H1 (cell line): Measurements from ENCODE around the gene IP6K3. TPM values are rescaled to one million over a fixed set of nuclear protein-coding genes. Genes with fewer than 3 reads are reported as not detected.

ENCODE experiments used
- CTCF ChIA-PET: fragments of 300-600 bp; sonication (Branson Sonifier 250); formaldehyde crosslinking; loops from one replicate; lab custom pipeline; 2021; ENCODE audit not compliant: partially characterized antibody; lab: Charles Lee
- POLR2A ChIA-PET: fragments of 300-600 bp; sonication (Branson Sonifier 250); formaldehyde crosslinking; loops from one replicate; lab custom pipeline; 2021; ENCODE audit warnings: inconsistent platforms; ENCODE audit not compliant: partially characterized antibody; lab: Charles Lee
- DNase-seq, 2 experiments: peaks; one replicate each; pipeline versions ENCODE4 v3.0.0 to v3.0.0-alpha.2; 2010 to 2022; ENCODE audit warnings: low spot score in 2 of 2, low read depth in 1 of 2, mixed read lengths in 1 of 2
- FAIRE-seq: peaks from 2 replicates; lab custom pipeline; 2011; peaks lifted over from hg19 to GRCh38; lab: Jason Lieb, UNC
- H2AFZ ChIP-seq: 2 replicates; pipeline ENCODE4 v1.8.1; 2012; ENCODE audit warnings: low read length, inconsistent platforms
- H2AK5ac ChIP-seq: 2 replicates; pipeline ENCODE4 v1.6.1; 2013; ENCODE audit warnings: low read depth, low read length
- H2BK120ac ChIP-seq: replicated peaks from 2 replicates; pipeline ENCODE3; 2013; ENCODE audit warnings: low read depth, low read length, inconsistent platforms
- H2BK12ac ChIP-seq: 2 replicates; pipeline ENCODE4 v1.6.1; 2013; ENCODE audit warnings: low read depth, low read length
- H2BK15ac ChIP-seq: 2 replicates; pipeline ENCODE4 v1.6.1; 2013; ENCODE audit warnings: low read length
- H2BK20ac ChIP-seq: 2 replicates; pipeline ENCODE4 v1.6.1; 2013; ENCODE audit warnings: low read length
- H2BK5ac ChIP-seq: 2 replicates; pipeline ENCODE4 v1.6.1; 2013; ENCODE audit warnings: low read depth, low read length
- H3K14ac ChIP-seq: 2 replicates; pipeline ENCODE4 v1.6.1; 2013; ENCODE audit warnings: inconsistent platforms; ENCODE audit not compliant: insufficient read length
- H3K18ac ChIP-seq: 2 replicates; pipeline ENCODE4 v1.6.1; 2013; ENCODE audit warnings: low read length; ENCODE audit errors: extremely low read depth
- H3K23ac ChIP-seq: 2 replicates; pipeline ENCODE4 v1.6.1; 2013; ENCODE audit warnings: inconsistent platforms; ENCODE audit not compliant: insufficient read length
- H3K23me2 ChIP-seq: 2 replicates; pipeline ENCODE4 v1.6.1; 2013; ENCODE audit warnings: low read depth, low read length
- H3K27ac ChIP-seq: 2 replicates; pipeline ENCODE4 v1.6.1; 2011; ENCODE audit warnings: low read depth, low read length, inconsistent platforms
- H3K27me3 ChIP-seq, 4 experiments: replicated peaks in 1 of 4; 1 replicate in 1 of 4; 2 replicates in 3 of 4; pipeline versions ENCODE4 v1.6.1 to v1.8.1; 2011 to 2013; ENCODE audit warnings: low read length in 3 of 4, mild to moderate bottlenecking in 3 of 4, inconsistent platforms in 2 of 4, mixed read lengths in 2 of 4, moderate library complexity in 1 of 4; ENCODE audit not compliant: control insufficient read depth in 3 of 4, insufficient read depth in 3 of 4; ENCODE audit errors: extremely low read depth in 1 of 4
- H3K36me3 ChIP-seq, 4 experiments: 2 replicates each; pipeline versions ENCODE4 v1.6.1 to v1.8.1; 2011 to 2013; ENCODE audit warnings: mild to moderate bottlenecking in 4 of 4, low read length in 3 of 4, moderate library complexity in 2 of 4, control low read depth in 1 of 4, inconsistent platforms in 1 of 4; ENCODE audit not compliant: insufficient read depth in 4 of 4, control insufficient read depth in 2 of 4
- H3K4ac ChIP-seq: replicated peaks from 2 replicates; pipeline ENCODE3; 2013; ENCODE audit warnings: low read length, low read depth, mixed read lengths, inconsistent platforms; ENCODE audit not compliant: insufficient read length
- H3K4me1 ChIP-seq, 4 experiments: replicated peaks in 1 of 4; 1 replicate in 1 of 4; 2 replicates in 3 of 4; pipeline versions ENCODE4 v1.6.1 to v1.8.1; 2011 to 2013; ENCODE audit warnings: low read length in 3 of 4, inconsistent platforms in 2 of 4, mixed read lengths in 1 of 4; ENCODE audit not compliant: insufficient read depth in 4 of 4, control insufficient read depth in 3 of 4
- H3K4me2 ChIP-seq, 2 experiments: 2 replicates each; pipeline versions ENCODE4 v1.6.1 to v1.8.1; 2011 to 2013; ENCODE audit warnings: low read depth in 2 of 2, low read length in 2 of 2, control low read depth in 1 of 2, inconsistent platforms in 1 of 2, mild to moderate bottlenecking in 1 of 2; ENCODE audit not compliant: insufficient read depth in 1 of 2
- H3K4me3 ChIP-seq, 4 experiments: fragments of 200-600, 300-600 bp in 1 of 4; sonication (generic), shearing (Covaris generic), sonication (Bioruptor Twin) in 1 of 4; 2 replicates each; pipeline versions ENCODE4 v1.5.1 to v1.8.1; 2011 to 2016; ENCODE audit warnings: low read length in 4 of 4, low read depth in 3 of 4, control low read depth in 2 of 4, inconsistent platforms in 2 of 4, mild to moderate bottlenecking in 2 of 4, mixed read lengths in 1 of 4, moderate library complexity in 1 of 4; ENCODE audit not compliant: insufficient read depth in 2 of 4; ENCODE audit errors: extremely low read depth in 1 of 4
- H3K56ac ChIP-seq: replicated peaks from 2 replicates; pipeline ENCODE3; 2013; ENCODE audit warnings: low read depth, mild to moderate bottlenecking, mixed read lengths, low read length, inconsistent platforms; ENCODE audit not compliant: insufficient read length
- H3K79me1 ChIP-seq: 2 replicates; pipeline ENCODE4 v1.6.1; 2013; ENCODE audit warnings: low read depth, low read length, control low read depth
- H3K79me2 ChIP-seq, 2 experiments: 2 replicates each; pipeline versions ENCODE4 v1.6.1 to v1.8.1; 2012 to 2013; ENCODE audit warnings: low read length in 2 of 2, mild to moderate bottlenecking in 2 of 2, inconsistent platforms in 1 of 2; ENCODE audit not compliant: insufficient read depth in 2 of 2, control insufficient read depth in 1 of 2
- H3K9ac ChIP-seq, 4 experiments: replicated peaks in 1 of 4; 1 replicate in 1 of 4; 2 replicates in 3 of 4; pipeline versions ENCODE4 v1.6.1 to v1.8.1; 2011 to 2013; ENCODE audit warnings: low read depth in 3 of 4, low read length in 3 of 4, control low read depth in 2 of 4, mild to moderate bottlenecking in 2 of 4, moderate library complexity in 2 of 4, inconsistent platforms in 1 of 4; ENCODE audit errors: extremely low read depth in 1 of 4
- H3K9me3 ChIP-seq, 2 experiments: 2 replicates each; pipeline versions ENCODE4 v1.6.1 to v1.8.1; 2012 to 2013; ENCODE audit warnings: mild to moderate bottlenecking in 2 of 2, moderate library complexity in 2 of 2, control low read depth in 1 of 2, inconsistent platforms in 1 of 2, low read depth in 1 of 2, low read length in 1 of 2, mixed read lengths in 1 of 2; ENCODE audit not compliant: insufficient read depth in 2 of 2
- H4K20me1 ChIP-seq, 2 experiments: replicated peaks in 1 of 2; 2 replicates each; pipeline versions ENCODE3 to v1.8.1; 2011 to 2013; ENCODE audit warnings: inconsistent platforms in 2 of 2, low read length in 2 of 2, mild to moderate bottlenecking in 1 of 2; ENCODE audit not compliant: insufficient read depth in 2 of 2, control insufficient read depth in 1 of 2
- H4K5ac ChIP-seq: 2 replicates; pipeline ENCODE4 v1.6.1; 2013; ENCODE audit warnings: low read length, low read depth, mixed read lengths, inconsistent platforms; ENCODE audit not compliant: insufficient read length
- H4K8ac ChIP-seq: 2 replicates; pipeline ENCODE4 v1.8.0; 2013; ENCODE audit warnings: mild to moderate bottlenecking, moderate library complexity, low read length, inconsistent platforms; ENCODE audit not compliant: insufficient read depth; ENCODE audit errors: extremely low read depth
- H4K91ac ChIP-seq: replicated peaks from 2 replicates; pipeline ENCODE3; 2013; ENCODE audit warnings: low read length, mixed read lengths, inconsistent platforms; ENCODE audit not compliant: insufficient read length
- MAX ChIP-seq: IDR thresholded peaks from 2 replicates; pipeline ENCODE4 v1.6.1; 2012; ENCODE audit warnings: inconsistent platforms
- TBP ChIP-seq: IDR thresholded peaks from 2 replicates; pipeline ENCODE4 v1.6.1; 2011; ENCODE audit warnings: low read depth, low read length, improper control_type of control experiment
- WGBS, 2 experiments: shearing (Covaris generic) in 1 of 2; methylation state at CpG; one replicate each; pipeline versions ENCODE4 v1.1.6 to v1.1.7; 2013 to 2015; ENCODE audit warnings: low lambda C conversion rate in 2 of 2, mixed read lengths in 2 of 2, inconsistent platforms in 1 of 2, low coverage in 1 of 2, missing lambda C conversion rate in 1 of 2; ENCODE audit not compliant: insufficient replicate concordance in 2 of 2, insufficient coverage in 1 of 2, insufficient read length in 1 of 2; ENCODE audit errors: extremely low coverage in 1 of 2, missing lambda C conversion rate in 1 of 2; 5-methylcytosine and 5-hydroxymethylcytosine counted together
- polyA plus RNA-seq, 7 experiments: library from polyadenylated mRNA; depleted of rRNA in 3 of 7; stranded (reverse) in 5 of 7; unstranded in 2 of 7; fragments of >200 nt in 5 of 7; fragments of 200-250 nt in 2 of 7; gene quantifications; 1 replicate in 5 of 7; 2 replicates in 1 of 7; 4 replicates in 1 of 7; pipeline versions ENCODE4 v1.2.1 to v1.2.3, GENCODE V29; 2011 to 2013; ENCODE audit warnings: missing spikeins in 2 of 7, mixed read lengths in 2 of 7
- total RNA-seq: library from RNA; stranded (reverse); fragmentation: NEBNext Ultra II Directional; extraction: Animal tissue kit (Norgen Biotek cat#: 25700); gene quantifications from 2 replicates; pipeline ENCODE4 v1.2.1, GENCODE V29; 2021

Gene IP6K3
- total and polyA plus RNA-seq, 2 of the 8 experiments (the other 6 are each of a cell fraction or from before 2014, with no cell fraction given) = 0.22 to 0.73 TPM

GRCh38 chr6:33742837-33743236 lies 3.9 kb downstream of the IP6K3 start:
- Histone ChIP-seq H3K9ac (no peak overlapping the region), H3K4ac (no peak overlapping the region), H4K5ac (no peak overlapping the region), H2AFZ (no peak overlapping the region), H4K20me1 (no peaks in the 10 kb centered on the region), H4K8ac (no peak overlapping the region), H3K23ac (no peak overlapping the region), H2BK20ac (no peak overlapping the region), H3K23me2 (no peaks in the 10 kb centered on the region), H3K14ac (no peak overlapping the region), H2BK15ac (peak overlapping the region; percentile 92; the same call in 1 of the 2 replicates), H3K27ac (no peak overlapping the region), H3K9me3 (no peaks in the 10 kb centered on the region), H3K4me1 (peaks cover 7 to 32% (median 19%) of the 10 kb centered on the region in 4 experiments), H4K91ac (no peak overlapping the region), H3K56ac (no peak overlapping the region), H3K18ac (no peak overlapping the region), H3K4me2 (no peak overlapping the region), H2BK12ac (peak overlapping the region; percentile 23; the same call in 1 of the 2 replicates), H3K79me1 (no peaks in the 10 kb centered on the region), H2AK5ac (no peak overlapping the region), H2BK5ac (peak overlapping the region; percentile 24; the same call in 1 of the 2 replicates), H3K4me3 (no peak overlapping the region), H2BK120ac (no peak overlapping the region), H3K27me3 (no peaks in the 10 kb centered on the region; a peak in 2 of 7 replicates), H3K79me2 (no peaks in the 10 kb centered on the region), H3K36me3 (no peaks in the 10 kb centered on the region)
- 80% methylated on average over 7 of the region's 7 CpGs; no CpG with 5 or more reads in 1 of the 2 experiments for WGBS, 2 experiments
- ChIA-PET CTCF (interaction anchor here (0.6 to 12.0 kb wide), 22 partner anchors 7 to 427 kb away, joined by 3 to 171 read pairs (median 4); partner anchors contain the start of gene UQCC2), POLR2A (interaction anchor here (0.9 to 1.7 kb wide), 3 partner anchors 11 to 31 kb away, joined by 3 to 5 read pairs (median 3); partner anchors contain the start of gene UQCC2)
- TF ChIP-seq TBP (peak; percentile 59; the same call in 1 of the 2 replicates), MAX (no peak)
- FAIRE-seq (no peak), DNase-seq (no peak)
